ENCODE data around the gene SRF. TPM values are rescaled to one million over a fixed set of nuclear protein-coding genes. Genes with fewer than 3 reads are reported as not detected.
A peak's percentile ranks its signal among the peaks of the same experiment; 100 is the strongest.

SRF gene
- total RNA-seq, 1 experiment from 2014 or later, result 25.8 TPM

DNA sequence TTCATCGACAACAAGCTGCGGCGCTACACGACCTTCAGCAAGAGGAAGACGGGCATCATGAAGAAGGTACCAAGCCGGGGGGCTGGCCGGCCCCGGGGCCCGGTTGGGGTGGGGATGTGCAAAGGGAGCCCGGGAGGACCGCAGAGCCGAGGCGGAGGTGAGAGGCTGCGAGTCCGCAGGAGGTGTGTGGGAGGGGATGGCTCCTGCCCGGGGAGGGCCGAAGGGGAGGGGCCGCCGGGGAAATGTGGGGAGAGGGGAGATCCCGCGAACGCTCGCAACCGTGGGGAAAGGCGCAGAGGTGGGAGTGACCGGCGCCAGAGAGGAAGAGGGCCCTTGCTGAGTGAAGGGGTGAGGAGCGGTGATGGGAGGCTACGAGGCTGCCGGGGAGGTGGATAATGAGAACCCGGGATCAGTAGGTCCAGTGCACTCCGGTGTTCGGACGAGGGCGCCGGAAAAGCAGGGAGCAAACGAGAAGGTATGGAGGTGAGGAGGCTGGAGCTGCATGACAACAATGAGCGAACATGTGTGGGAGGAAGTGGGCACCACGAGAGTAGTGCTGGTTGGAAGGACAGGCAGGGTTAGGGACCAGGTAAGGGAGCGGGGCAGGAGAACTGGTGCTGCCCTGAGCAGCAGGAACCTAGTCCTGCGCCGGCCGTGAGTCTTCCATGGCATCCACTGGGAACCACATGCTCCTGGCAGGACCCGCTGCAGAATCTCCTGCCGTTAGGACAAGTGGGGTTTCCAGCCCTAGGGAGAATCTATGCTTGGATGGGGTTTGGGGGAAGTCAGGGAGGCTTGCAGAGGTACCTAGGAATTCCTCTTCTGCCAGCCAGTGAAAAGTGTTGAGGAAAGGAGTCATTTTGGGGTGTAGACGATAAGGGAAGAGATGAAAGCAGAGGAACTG is 1.3 kb downstream of the SRF start:
- peak overlapping the region; percentile 36; the same call in 1 of the 2 replicates for H3K27ac ChIP-seq
- H3K36me3 ChIP-seq, result peaks cover 7% of the 10 kb centered on the region; the same call in 1 of the 2 replicates
- DNase-seq, result peak; percentile 38 to 39
- H3K9me3 ChIP-seq (replicated peaks), result no peaks in the 10 kb centered on the region
- no peaks in the 10 kb centered on the region for H3K27me3 ChIP-seq
- peak overlapping the region; percentile 71 for H3K4me3 ChIP-seq
- H3K4me1 ChIP-seq, result peaks cover 12% of the 10 kb centered on the region

DNA sequence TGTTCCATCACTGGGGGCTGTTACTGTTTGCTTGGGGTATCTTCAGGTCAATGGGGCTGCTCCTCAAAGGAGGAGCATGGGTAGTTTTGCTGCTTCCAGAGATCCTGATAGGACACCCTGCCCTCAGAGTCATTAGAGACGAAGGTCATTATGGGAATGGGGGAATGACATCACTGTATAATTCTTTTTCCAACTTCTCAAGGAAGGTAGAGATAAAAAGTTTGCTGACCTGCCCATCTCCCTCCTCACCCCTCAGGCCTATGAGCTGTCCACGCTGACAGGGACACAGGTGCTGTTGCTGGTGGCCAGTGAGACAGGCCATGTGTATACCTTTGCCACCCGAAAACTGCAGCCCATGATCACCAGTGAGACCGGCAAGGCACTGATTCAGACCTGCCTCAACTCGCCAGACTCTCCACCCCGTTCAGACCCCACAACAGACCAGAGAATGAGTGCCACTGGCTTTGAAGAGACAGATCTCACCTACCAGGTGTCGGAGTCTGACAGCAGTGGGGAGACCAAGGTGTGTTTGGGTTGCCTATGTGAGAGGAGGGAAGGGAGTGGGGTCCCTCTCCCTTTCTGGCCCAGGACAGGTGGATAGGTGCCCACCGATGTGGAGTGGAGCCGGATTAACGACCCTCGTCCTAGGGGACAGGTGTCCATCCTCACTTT is 2.7 kb downstream of the SRF start:
- no peak for DNase-seq
- Histone ChIP-seq H3K27ac (peak overlapping the region; percentile 63), H3K4me1 (peaks cover 12% of the 10 kb centered on the region), H3K27me3 (no peaks in the 10 kb centered on the region), H3K4me3 (peak overlapping the region; percentile 56), H3K36me3 (peaks cover 10% of the 10 kb centered on the region; the same call in 1 of the 2 replicates), H3K9me3 (replicated peaks) (no peaks in the 10 kb centered on the region)

DNA sequence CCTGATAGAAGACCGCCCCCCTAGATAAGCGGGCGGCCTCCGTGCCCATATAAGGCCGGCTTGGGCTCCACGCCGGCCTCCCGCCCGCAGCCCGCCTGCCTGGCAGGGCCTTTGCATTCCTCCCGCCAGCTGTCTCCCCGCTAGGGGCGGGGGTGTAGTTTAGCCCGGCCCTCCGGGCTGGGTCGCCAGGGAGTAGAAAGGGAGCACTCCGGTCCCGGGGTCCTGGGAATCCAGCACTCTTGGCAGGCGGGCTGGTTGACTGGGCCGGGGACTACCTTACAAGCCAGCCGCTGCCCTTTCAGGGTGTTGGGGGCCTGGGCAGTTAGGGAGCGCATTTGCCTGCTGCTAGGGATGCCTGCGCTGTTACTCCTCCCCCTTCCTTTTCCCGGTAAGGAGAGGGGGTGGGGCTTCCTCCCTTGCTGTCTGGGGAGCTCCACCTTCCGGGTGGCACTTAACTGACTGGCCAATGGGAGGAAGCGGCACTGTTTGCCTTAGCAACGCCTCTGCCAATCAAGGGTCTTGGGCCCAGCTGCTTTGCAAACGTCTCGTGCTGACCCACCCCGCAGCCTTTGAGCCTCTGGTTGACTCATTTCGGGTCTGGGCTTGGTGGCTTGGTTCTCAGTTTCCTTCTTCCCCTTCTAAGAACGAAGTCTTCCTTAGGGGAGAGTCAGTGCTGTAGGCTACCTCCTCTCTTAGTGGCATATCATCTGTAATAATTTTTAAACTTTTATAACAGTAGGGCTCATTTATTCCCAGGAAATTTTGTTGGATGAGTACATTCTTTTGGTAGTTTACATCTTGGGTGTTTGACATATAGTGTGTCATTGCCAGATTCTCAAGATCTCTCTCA is 3.4 kb downstream of the SRF start:
- Histone ChIP-seq H3K4me3 (peak overlapping the region; percentile 56), H3K4me1 (peaks cover 12% of the 10 kb centered on the region), H3K36me3 (peaks cover 13% of the 10 kb centered on the region; the same call in 1 of the 2 replicates), H3K27me3 (no peaks in the 10 kb centered on the region), H3K9me3 (replicated peaks) (no peaks in the 10 kb centered on the region), H3K27ac (peak overlapping the region; percentile 63)
- peak; percentile 98 for DNase-seq

DNA sequence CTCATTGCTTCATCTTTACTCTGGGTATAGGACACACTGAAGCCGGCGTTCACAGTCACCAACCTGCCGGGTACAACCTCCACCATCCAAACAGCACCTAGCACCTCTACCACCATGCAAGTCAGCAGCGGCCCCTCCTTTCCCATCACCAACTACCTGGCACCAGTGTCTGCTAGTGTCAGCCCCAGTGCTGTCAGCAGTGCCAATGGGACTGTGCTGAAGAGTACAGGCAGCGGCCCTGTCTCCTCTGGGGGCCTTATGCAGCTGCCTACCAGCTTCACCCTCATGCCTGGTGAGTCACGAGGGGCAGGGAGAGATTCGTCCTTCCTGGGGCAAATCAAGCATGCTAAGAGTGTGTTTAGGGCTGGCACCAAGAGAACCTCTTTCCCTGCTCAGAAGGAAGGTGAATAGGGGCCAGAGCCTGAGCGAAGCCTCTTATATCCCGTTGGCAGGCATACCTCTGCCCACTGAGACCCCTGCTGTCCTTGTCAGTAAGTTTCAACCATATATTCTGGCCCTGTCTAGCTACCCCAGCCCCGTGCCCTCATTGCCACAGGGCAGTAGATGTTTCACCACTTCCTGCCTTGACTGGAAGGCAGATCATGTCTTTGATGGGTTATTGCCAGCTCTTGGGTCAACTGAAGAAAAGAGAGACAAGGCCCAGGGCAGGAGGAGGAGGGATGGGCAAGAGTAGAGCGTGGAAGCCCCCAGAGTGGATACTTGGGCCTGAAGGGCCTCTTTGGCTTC is 4.8 kb downstream of the SRF start:
- Histone ChIP-seq H3K36me3 (peaks cover 14% of the 10 kb centered on the region), H3K9me3 (replicated peaks) (no peaks in the 10 kb centered on the region), H3K4me3 (no peak overlapping the region), H3K27ac (no peak overlapping the region), H3K27me3 (no peaks in the 10 kb centered on the region), H3K4me1 (peaks cover 12% of the 10 kb centered on the region)
- no peak for DNase-seq

DNA sequence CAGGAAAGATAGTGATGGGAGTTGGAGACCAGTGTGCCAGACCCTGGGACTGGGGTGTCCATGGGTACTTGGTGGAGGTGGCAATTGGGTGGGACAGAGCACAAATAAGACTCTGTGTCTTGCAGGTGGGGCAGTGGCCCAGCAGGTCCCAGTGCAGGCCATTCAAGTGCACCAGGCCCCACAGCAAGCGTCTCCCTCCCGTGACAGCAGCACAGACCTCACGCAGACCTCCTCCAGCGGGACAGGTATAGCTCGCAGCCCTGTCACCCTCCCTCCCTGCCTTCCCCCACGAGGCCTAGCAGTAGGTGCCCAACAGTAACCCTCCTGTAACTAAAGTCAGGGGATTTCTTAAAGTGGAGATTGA is 5.3 kb downstream of the SRF start:
- H3K36me3 ChIP-seq, result peaks cover 16% of the 10 kb centered on the region
- no peak overlapping the region for H3K4me3 ChIP-seq
- H3K27me3 ChIP-seq, result no peaks in the 10 kb centered on the region
- DNase-seq, result no peak
- H3K27ac ChIP-seq, result no peak overlapping the region
- H3K4me1 ChIP-seq, result peaks cover 14% of the 10 kb centered on the region
- H3K9me3 ChIP-seq (replicated peaks), result no peaks in the 10 kb centered on the region

DNA sequence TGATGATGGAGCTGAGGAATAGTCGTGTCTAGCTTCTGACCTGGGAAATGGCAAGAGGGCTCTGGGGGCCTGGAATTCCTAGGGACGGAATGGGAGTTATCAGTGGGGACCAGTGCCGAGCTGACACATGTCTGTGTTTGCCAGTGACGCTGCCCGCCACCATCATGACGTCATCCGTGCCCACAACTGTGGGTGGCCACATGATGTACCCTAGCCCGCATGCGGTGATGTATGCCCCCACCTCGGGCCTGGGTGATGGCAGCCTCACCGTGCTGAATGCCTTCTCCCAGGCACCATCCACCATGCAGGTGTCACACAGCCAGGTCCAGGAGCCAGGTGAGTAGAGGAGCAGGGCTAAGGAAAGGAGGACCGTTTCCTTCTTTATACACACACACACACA is 7.1 kb downstream of the SRF start:
- DNase-seq, result no peak
- H3K9me3 ChIP-seq (replicated peaks), result no peaks in the 10 kb centered on the region
- H3K27me3 ChIP-seq, result no peaks in the 10 kb centered on the region
- no peak overlapping the region for H3K4me3 ChIP-seq
- H3K27ac ChIP-seq, result no peak overlapping the region
- peaks cover 16% of the 10 kb centered on the region for H3K36me3 ChIP-seq
- peaks cover 12% of the 10 kb centered on the region for H3K4me1 ChIP-seq

DNA sequence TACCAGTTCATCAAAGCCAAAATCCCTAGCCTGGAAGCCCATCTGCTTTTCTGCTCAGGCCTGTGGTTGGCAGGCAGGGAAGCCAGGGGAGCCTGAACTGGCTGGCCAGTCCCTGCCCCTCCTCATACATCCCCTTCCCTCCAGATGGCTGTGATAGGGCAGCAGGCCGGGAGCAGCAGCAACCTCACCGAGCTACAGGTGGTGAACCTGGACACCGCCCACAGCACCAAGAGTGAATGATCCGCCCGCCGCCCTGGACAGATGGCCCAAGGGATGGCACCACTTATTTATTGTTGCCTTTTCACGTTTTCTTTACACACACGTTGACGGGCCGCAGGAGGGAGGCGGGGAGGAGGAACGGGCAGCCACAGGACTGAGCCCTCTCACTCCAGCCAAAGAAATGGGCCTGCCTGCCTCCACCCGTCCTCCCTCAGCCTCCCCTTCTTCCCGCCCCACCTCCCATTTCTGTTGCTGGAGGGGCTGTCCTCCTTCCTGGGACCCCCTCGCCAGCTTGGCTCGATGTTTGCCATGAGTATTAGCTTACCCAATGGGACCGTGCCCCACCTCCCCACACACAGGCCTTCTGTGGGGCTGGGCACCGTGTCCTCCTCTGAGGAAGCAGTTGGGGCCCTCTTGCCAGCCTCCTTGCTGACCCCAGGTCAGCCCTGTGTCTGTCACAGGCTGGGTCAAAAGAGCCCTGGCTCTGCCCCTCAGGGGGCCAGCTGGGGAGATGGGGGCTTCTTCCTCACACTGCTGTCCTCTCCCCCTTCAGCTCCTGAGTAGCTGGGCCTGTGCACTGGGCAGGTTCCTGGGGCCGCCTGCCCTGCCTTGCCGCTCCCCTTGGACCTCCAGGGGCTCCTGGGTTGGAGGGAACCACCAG is 8.1 kb downstream of the SRF start:
- H3K27ac ChIP-seq, result no peak overlapping the region
- no peak for DNase-seq
- H3K9me3 ChIP-seq (replicated peaks), result no peaks in the 10 kb centered on the region
- peaks cover 16% of the 10 kb centered on the region for H3K36me3 ChIP-seq
- no peaks in the 10 kb centered on the region for H3K27me3 ChIP-seq
- H3K4me3 ChIP-seq, result no peak overlapping the region
- H3K4me1 ChIP-seq, result peaks cover 6% of the 10 kb centered on the region; the same call in 1 of the 2 replicates

DNA sequence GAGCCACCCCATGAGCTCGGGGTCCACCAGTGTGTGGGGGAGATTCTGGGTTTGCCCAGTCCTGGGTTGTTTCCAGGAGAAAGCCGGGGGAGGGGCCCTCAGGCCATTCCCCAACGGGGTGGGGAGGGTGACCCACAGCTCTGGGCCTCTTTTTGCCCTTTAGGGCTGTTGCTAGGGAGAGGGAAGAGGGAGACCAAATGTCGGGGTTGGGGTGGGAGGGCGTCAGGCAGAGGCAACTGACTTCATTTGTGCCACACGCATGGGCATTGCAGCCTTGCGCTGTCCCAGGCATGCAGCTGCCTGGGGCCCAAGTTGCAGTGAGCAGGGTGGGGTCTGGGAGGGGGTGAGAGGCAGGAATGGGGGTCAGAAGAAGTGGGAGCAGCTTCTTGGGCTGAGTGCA is 9.0 kb downstream of the SRF start:
- H3K27ac ChIP-seq, result no peak overlapping the region
- no peaks in the 10 kb centered on the region for H3K27me3 ChIP-seq
- no peak overlapping the region for H3K4me3 ChIP-seq
- H3K36me3 ChIP-seq, result peaks cover 19% of the 10 kb centered on the region
- no peak for DNase-seq
- peaks cover 3% of the 10 kb centered on the region; the same call in 1 of the 2 replicates for H3K4me1 ChIP-seq
- no peaks in the 10 kb centered on the region for H3K9me3 ChIP-seq (replicated peaks)

DNA sequence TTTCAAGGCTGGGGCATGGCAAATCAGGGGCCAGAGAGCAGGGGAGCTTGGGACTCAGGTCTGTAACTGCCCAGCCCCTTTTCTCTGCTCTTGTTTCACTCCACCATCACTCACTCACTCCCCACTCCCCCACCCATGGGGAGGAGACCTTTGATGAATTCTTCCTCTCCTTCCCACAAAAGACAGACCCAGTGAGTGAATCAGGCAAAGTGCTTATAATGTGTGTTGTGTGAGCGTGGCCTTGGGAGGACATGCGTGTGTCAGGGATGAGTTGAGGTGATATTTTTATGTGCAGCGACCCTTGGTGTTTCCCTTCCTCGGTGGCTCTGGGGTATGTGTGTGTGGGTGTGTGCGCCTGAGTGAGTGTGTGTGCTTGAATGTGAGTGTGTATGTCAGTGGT is 9.9 kb downstream of the SRF start:
- DNase-seq, result no peak
- 0 out of 2 replicates have a peak, but pooled peaks cover 2% of the 10 kb centered on the region for H3K4me1 ChIP-seq
- no peaks in the 10 kb centered on the region for H3K9me3 ChIP-seq (replicated peaks)
- no peak overlapping the region for H3K4me3 ChIP-seq
- no peak overlapping the region for H3K27ac ChIP-seq
- peaks cover 20% of the 10 kb centered on the region for H3K36me3 ChIP-seq
- no peaks in the 10 kb centered on the region for H3K27me3 ChIP-seq

DNA sequence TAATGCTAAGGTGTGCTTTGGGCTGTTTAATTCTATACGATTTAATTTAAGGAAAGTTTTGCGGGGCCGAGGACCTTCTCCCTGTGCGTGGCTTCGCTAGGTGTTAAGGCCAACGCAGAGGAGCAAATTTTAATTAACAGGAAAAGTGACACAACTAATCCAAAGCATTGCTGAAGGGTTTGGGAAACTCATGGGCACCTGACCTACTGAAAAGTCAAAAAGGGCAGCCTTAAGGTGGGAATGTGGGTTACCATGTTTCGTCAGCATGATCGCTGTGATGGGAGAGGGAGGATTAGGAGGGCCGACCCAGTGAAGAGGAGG is 10.5 kb downstream of the SRF start:
- H3K27me3 ChIP-seq, result no peaks in the 10 kb centered on the region
- peak overlapping the region; percentile 71 for H3K4me3 ChIP-seq
- DNase-seq, result no peak
- H3K27ac ChIP-seq, result peak overlapping the region; percentile 13; the same call in 1 of the 2 replicates
- H3K9me3 ChIP-seq (replicated peaks), result no peaks in the 10 kb centered on the region
- 0 out of 2 replicates have a peak, but pooled peaks cover 2% of the 10 kb centered on the region for H3K4me1 ChIP-seq
- H3K36me3 ChIP-seq, result peaks cover 20% of the 10 kb centered on the region

DNA sequence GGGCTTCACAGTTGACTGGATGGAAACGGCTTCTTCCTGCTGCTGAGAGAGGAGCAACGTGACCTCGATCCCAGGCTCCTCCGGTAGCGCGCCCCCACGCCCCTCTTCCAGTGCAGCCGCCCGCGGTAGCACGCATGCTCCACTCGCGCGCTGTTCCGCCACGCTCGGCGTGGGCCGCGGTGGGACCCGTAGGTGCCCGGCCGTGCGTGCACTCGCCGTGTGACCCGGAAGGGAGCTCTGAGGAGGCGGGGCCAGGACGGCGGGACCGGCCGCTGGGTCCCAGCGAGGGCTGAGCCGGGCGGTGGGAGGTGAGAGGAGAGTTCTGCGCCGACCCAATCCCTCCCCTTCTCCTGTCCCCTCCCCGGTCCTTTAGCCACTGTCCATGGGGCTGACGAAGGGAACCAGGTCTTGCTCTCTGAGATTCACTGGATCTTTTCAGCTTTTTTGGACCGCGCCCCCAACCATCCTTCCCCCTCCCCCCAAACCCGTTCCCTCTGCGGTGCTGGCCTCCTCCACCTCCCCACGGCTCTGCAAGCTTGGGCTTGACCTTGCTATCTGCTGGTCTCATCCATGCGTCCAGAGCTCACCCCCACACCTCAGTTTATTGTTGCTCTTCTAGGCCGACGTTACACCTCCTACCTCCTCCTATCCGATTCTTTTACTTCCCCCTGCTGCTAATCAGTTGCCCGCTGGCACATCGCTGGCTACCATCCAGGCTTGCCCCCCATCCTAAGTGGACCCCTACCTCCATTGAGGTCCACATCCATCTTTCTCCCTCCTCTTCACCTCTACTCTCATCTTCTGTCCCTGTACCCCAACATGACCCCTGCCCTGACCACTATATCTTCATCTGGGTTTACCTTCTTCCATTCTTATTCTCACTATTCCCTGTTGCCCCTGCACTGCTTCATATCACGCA is 11.1 kb downstream of the SRF start, which contains the start of gene CUL9:
CUL9 (plus strand) TSS at position 255 of the 919 bp plus-strand sequence. CDS start 2,115 bp downstream, outside the sequence.
- peaks cover 20% of the 10 kb centered on the region for H3K36me3 ChIP-seq
- DNase-seq, result peak; percentile 81
- 0 out of 2 replicates have a peak, but pooled peaks cover 2% of the 10 kb centered on the region for H3K4me1 ChIP-seq
- H3K9me3 ChIP-seq (replicated peaks), result no peaks in the 10 kb centered on the region
- peak within 1 kb of the TSS; percentile 71 for H3K4me3 ChIP-seq
- peak within 1 kb of the TSS; percentile 13; the same call in 1 of the 2 replicates for H3K27ac ChIP-seq
- H3K27me3 ChIP-seq, result no peaks in the 10 kb centered on the region

DNA sequence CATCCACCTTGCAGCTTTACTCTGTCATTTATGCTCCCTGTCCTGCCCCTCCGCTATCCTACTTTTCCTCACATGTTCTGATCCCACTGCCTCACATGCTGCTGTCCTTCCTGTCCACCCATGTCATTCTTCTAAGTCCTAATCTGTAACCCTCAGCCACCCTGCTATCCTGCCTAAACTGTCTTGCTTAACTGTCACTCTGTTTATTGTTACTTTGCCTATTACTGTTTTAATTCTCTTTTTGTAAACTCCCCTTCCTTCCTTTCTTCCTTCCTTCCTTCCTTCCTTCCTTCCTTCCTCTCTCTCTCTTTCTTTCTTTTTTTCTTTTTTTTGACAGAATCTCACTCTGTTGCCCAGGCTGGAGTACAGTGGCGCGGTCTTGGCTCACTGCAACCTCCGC is 12.4 kb downstream of the SRF start:
- no peak for DNase-seq
- peaks cover 20% of the 10 kb centered on the region for H3K36me3 ChIP-seq
- H3K4me3 ChIP-seq, result no peak overlapping the region
- no peaks in the 10 kb centered on the region for H3K27me3 ChIP-seq
- 0 out of 2 replicates have a peak, but pooled peaks cover 2% of the 10 kb centered on the region for H3K4me1 ChIP-seq
- H3K9me3 ChIP-seq (replicated peaks), result no peaks in the 10 kb centered on the region
- H3K27ac ChIP-seq, result no peak overlapping the region
